DND-41 (cell line): ENCODE measurements around the gene S1PR1.

Experiments used
- CTCF ChIP-seq: IDR thresholded peaks from 2 replicates; pipeline ENCODE4 v1.5.1; 2012; ENCODE audit warnings: borderline replicate concordance, low read length, moderate library complexity, mild to moderate bottlenecking; ENCODE audit not compliant: poor library complexity, severe bottlenecking; ENCODE audit errors: extremely low read depth
- EZH2 ChIP-seq: IDR thresholded peaks from 3 replicates; pipeline ENCODE4 v1.6.1; 2012; ENCODE audit warnings: borderline replicate concordance, low read depth, mild to moderate bottlenecking, moderate library complexity, low read length, inconsistent platforms; ENCODE audit not compliant: severe bottlenecking

- TF ChIP-seq EZH2 (no peak), CTCF (no peak)
These were observed at the start of gene S1PR1 for GRCh38 chr1:101236516-101237228.
